ENCODE data around the gene RASGEF1C. TPM values are rescaled to one million over a fixed set of nuclear protein-coding genes. Genes with fewer than 3 reads are reported as not detected.

RASGEF1C gene
- total RNA-seq, 4 donors from 2014 or later = 0.58 to 4.0 (median 2.1) TPM

- intact Hi-C loops (cut with DNase I) = no loop called here
- no peak for TF ChIP-seq POLR2A (IDR thresholded peaks at IDR 0.05)
- TF ChIP-seq CTCF (IDR thresholded peaks at IDR 0.05) = no peak
- 59% methylated on average over 10 of the region's 10 CpGs; no CpG with 5 or more reads in 1 of the 2 donors for WGBS, 2 donors
- Histone ChIP-seq H3K27ac (no peak overlapping the region), H3K4me3 (replicated peaks in 1 of 3) (no peak overlapping the region), H3K9me3 (no peaks in the 10 kb centered on the region), H3K36me3 (no peaks in the 10 kb centered on the region), H3K4me1 (no peaks in the 10 kb centered on the region), H3K27me3 (no peaks in the 10 kb centered on the region)
- no peak for DNase-seq
Observed at GRCh38 chr5:180140079-180140554, 68.9 kb downstream of the RASGEF1C start.

- H3K9me3 ChIP-seq = no peaks in the 10 kb centered on the region
- WGBS, 2 donors = 73 to 85% methylated on average over 5 to 6 of the region's 6 CpGs
- no peak for DNase-seq
- no peak overlapping the region for H3K27ac ChIP-seq
- TF ChIP-seq POLR2A (IDR thresholded peaks at IDR 0.05) (no peak), CTCF (IDR thresholded peaks at IDR 0.05) (no peak)
- H3K36me3 ChIP-seq = no peaks in the 10 kb centered on the region
- no peak overlapping the region for H3K4me3 ChIP-seq (replicated peaks in 1 of 3)
- no peaks in the 10 kb centered on the region for H3K4me1 ChIP-seq
- intact Hi-C loops (cut with DNase I) = loop anchor here (10.0 kb wide), 1 partner anchor 175 kb away; no protein-coding TSS in a partner anchor
- H3K27me3 ChIP-seq = no peaks in the 10 kb centered on the region
Observed at GRCh38 chr5:180139731-180140055, 69.3 kb downstream of the RASGEF1C start.

- H3K4me1 ChIP-seq = no peaks in the 10 kb centered on the region
- intact Hi-C loops (cut with DNase I) = loop anchor here (10.0 kb wide), 1 partner anchor 176 kb away; no protein-coding TSS in a partner anchor
- no peaks in the 10 kb centered on the region for H3K36me3 ChIP-seq
- no peak overlapping the region for H3K4me3 ChIP-seq (replicated peaks in 1 of 3)
- DNase-seq = no peak
- H3K27me3 ChIP-seq = no peaks in the 10 kb centered on the region
- H3K9me3 ChIP-seq = no peaks in the 10 kb centered on the region
- H3K27ac ChIP-seq = no peak overlapping the region
- WGBS, 2 donors = 52 to 63% methylated on average over 10 to 11 of the region's 11 CpGs
- TF ChIP-seq POLR2A (IDR thresholded peaks at IDR 0.05) = no peak
- TF ChIP-seq CTCF (IDR thresholded peaks at IDR 0.05) = no peak
Observed at GRCh38 chr5:180138976-180139730, 69.9 kb downstream of the RASGEF1C start.

GRCh38 chr5:180138214-180138975 lies 70.6 kb downstream of the RASGEF1C start:
- Histone ChIP-seq H3K36me3 (no peaks in the 10 kb centered on the region), H3K9me3 (no peaks in the 10 kb centered on the region), H3K27me3 (no peaks in the 10 kb centered on the region), H3K4me3 (replicated peaks in 1 of 3) (no peak overlapping the region), H3K27ac (no peak overlapping the region), H3K4me1 (no peaks in the 10 kb centered on the region)
- TF ChIP-seq POLR2A (IDR thresholded peaks at IDR 0.05) (no peak), CTCF (IDR thresholded peaks at IDR 0.05) (no peak)
- 62 to 74% methylated on average over 12 of the region's 12 CpGs for WGBS, 2 donors
- intact Hi-C loops (cut with DNase I) = loop anchor here (10.0 kb wide), 1 partner anchor 176 kb away; no protein-coding TSS in a partner anchor
- DNase-seq = no peak
